Cardiac fibroblast (primary cell): ENCODE results near the gene UPF3A.
A peak's percentile ranks its signal among the peaks of the same experiment; 100 is the strongest.

Experiments
- DNase-seq, 2 donors: peaks; one replicate each; pipeline versions ENCODE4 v3.0.0 to v3.0.0-alpha.2; 2010; ENCODE audit warnings: low read depth in 2 of 2
- H3K4me3 ChIP-seq, 2 donors: replicated peaks in 1 of 2; 1 replicate in 1 of 2; 2 replicates in 1 of 2; pipeline ENCODE4 v1.5.1; 2011; ENCODE audit warnings: low read depth in 2 of 2, low read length in 2 of 2, mild to moderate bottlenecking in 2 of 2, moderate library complexity in 1 of 2
- CTCF ChIP-seq: IDR thresholded peaks from one replicate; pipeline ENCODE4 v1.5.1; 2011; ENCODE audit warnings: low read depth, mild to moderate bottlenecking, low read length, inconsistent platforms

Gene UPF3A

DNA sequence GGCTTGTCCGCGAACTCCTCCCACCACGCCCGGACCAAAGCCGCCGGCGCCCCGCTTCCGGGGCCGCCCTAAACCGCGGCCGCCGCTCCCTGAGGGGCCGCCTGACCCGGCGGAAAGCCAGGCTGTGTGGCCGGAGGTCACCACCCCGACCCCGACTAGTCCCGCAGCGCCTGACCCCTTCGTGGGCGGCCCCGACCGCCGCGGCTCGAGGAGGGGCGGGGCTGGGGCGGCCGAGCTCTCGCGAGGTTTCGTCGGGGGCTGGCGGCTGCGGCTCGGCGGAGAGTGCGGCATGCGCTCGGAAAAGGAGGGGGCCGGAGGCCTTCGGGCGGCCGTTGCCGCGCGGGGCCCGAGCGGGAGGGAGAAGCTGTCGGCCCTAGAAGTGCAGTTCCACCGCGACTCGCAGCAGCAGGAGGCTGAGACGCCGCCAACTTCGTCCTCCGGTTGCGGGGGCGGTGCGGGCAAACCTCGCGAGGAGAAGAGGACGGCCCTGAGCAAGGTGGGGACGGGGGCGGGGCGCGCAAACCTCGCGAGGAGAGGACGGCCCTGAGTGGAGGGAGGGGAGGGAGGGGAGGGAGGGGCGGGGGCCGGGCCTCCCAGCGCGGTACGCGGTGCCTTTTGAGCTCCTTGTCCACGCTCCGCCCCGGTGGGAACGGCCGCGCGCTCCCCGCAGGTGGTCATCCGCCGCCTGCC lies at the start of gene UPF3A:
Gene UPF3A (plus strand): TSS at position 251 of the 690 bp plus-strand sequence. CDS start 39 bp downstream, at position 290.
- peak within 1 kb of the TSS; percentile 60 to 74 for H3K4me3 ChIP-seq
- DNase-seq = peak; percentile 95 to 96
- no peak for TF ChIP-seq CTCF

DNA sequence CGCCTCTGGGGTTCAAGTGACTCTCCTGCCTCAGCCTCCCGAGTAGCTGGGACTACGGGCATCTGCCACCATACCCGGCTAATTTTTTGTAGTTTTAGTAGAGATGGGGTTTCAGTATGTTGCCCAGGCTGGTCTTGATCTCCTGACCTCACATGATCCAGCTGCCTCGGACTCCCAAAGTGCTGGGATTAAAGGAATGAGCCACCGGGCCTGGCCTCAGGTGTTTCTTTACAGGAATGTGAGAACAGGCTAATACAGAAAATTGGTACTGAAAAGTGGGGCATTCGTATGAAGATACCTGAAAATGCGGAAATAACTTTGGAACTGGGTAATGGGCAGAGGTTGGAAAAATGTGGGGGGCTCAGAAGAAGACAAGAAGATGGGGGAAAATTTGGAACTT lies 49.5 kb upstream of the UPF3A start:
- no peak for TF ChIP-seq CTCF
- DNase-seq = no peak
- no peak overlapping the region for H3K4me3 ChIP-seq

- no peak for DNase-seq
- peak overlapping the region; percentile 90 to 91 for H3K4me3 ChIP-seq
- no peak for TF ChIP-seq CTCF
These were observed 47.1 kb upstream of the UPF3A start for GRCh38 chr13:114234266-114234644.

DNA sequence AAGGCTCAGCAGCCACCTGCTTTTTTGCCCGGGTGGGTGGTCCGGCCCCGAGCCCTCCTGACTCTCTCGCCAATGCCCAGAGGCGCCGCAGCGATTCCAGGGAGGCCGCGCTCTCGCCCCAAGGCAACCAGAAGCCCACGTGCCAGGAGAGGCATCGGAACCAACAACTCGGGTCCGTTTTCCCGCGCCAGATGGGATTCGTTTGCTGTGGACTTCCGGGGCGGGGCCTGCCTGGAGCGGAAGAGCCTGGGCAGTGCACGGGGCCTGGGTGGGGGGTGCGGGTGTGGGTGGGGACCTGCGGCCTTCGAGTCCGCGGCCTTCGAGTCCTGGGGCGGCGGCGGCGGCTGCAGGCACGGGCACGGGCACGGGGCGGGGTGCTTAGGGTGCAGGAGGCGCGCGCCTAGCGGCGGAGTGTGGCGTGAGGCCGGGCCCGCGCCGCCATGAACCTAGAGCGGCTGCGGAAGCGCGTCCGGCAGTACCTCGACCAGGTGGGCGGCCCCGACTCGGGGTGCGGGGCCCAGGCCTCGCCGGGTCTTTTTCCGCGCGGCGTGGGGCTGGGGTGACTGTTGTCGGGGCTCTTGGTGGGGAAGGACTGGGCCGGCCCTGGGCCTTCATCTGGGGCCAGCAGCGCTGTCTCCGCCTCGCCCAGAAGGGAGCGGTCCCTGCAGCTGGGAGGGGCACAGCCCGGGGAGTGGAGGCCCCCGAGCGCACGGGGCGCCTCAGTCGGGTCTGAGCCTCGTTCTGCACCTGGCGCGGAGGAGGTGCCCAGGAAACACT lies 46.6 kb upstream of the UPF3A start, which contains the start of gene CDC16:
Gene CDC16 (plus strand): TSS at position 253 of the 777 bp plus-strand sequence. CDS start 188 bp downstream, at position 441.
- peak within 1 kb of the TSS; percentile 90 to 91 for H3K4me3 ChIP-seq
- no peak for TF ChIP-seq CTCF
- peak; percentile 92 to 93 for DNase-seq

- no peak for TF ChIP-seq CTCF
- no peak for DNase-seq
- H3K4me3 ChIP-seq = peak overlapping the region; percentile 90 to 91
These were observed 45.7 kb upstream of the UPF3A start for GRCh38 chr13:114235697-114236096.

DNA sequence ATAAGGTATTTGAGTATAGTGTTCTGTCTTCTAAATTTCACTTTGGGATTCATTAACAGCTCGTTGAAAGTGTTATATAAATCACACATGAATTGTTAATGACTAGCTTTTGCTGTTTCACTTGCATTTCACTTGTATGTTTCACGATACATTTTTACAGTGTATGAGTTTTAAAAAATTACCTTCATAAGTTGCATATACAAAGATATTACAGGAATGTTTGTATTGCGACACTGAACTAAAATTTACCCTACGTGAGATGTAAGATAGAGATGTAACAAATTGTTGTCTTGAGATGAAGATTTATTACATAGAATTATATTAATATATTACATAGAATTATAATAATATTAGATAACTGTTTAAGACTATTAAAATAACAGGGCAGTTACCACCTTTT lies 45.2 kb upstream of the UPF3A start:
- no peak for DNase-seq
- TF ChIP-seq CTCF = no peak
- peak overlapping the region; percentile 90 to 91 for H3K4me3 ChIP-seq
